K562 (cell line): Measurements from ENCODE around the gene SPDYE1. TPM values are rescaled to one million over a fixed set of nuclear protein-coding genes. Genes with fewer than 3 reads are reported as not detected.

ENCODE experiments used
- CBFA2T3 ChIP-seq: fragments of 450-650 bp; IDR thresholded peaks from 2 replicates; pipeline ENCODE4 v1.6.1; 2017
- CTBP1 ChIP-seq: fragments of 450-650 bp; IDR thresholded peaks from 2 replicates; pipeline ENCODE4 v1.6.1; 2016; ENCODE audit warnings: borderline replicate concordance
- DACH1 ChIP-seq: fragments of 450-650 bp; IDR thresholded peaks from 2 replicates; pipeline ENCODE4 v1.6.1; 2018; ENCODE audit not compliant: partially characterized antibody
- MEIS2 ChIP-seq: fragments of 450-650 bp; IDR thresholded peaks from 2 replicates; pipeline ENCODE4 v1.6.1; 2014; ENCODE audit warnings: mild to moderate bottlenecking; ENCODE audit not compliant: partially characterized antibody
- SIN3A ChIP-seq, 2 experiments: fragments of 150-350 bp in 1 of 2; IDR thresholded peaks; 2 replicates each; pipeline ENCODE4 v1.6.1; 2011 to 2016; ENCODE audit warnings: borderline replicate concordance in 2 of 2, low read depth in 2 of 2, low read length in 2 of 2, mild to moderate bottlenecking in 2 of 2, moderate library complexity in 2 of 2; ENCODE audit not compliant: control insufficient read depth in 1 of 2
- SP1 ChIP-seq: sonication (generic); formaldehyde crosslinking; IDR thresholded peaks from 2 replicates; pipeline ENCODE4 v1.8.1; 2022; ENCODE audit warnings: mild to moderate bottlenecking, missing genetic modification reagents
- polyA plus RNA-seq, 8 experiments: library from polyadenylated mRNA; depleted of rRNA in 4 of 8; stranded (reverse) in 5 of 8; unstranded in 3 of 8; fragments of >200 nt; fragmentation: Nextera tagmentation in 2 of 8; fragmentation: Illumina TruSeq in 1 of 8; extraction: Ambion mirVana in 2 of 8; extraction: Trizol in 1 of 8; gene quantifications; 2 replicates each; pipeline versions ENCODE4 v1.2.1 to v1.2.3, GENCODE V29; 2011 to 2014; ENCODE audit warnings: inconsistent platforms in 1 of 8, missing spikeins in 1 of 8
- total RNA-seq, 7 experiments: library from RNA; depleted of rRNA in 6 of 7; stranded (reverse); fragments of >200 nt in 6 of 7; fragmentation: Illumina TruSeq in 2 of 7; extraction: Trizol in 2 of 7; gene quantifications; 2 replicates each; pipeline versions ENCODE4 v1.2.1 to v1.2.3, GENCODE V29; 2011 to 2021; ENCODE audit warnings: low replicate concordance in 1 of 7
- TF ChIP-seq, protein P1 (sequence below): fragments of 450-650 bp; formaldehyde crosslinking; conservative IDR thresholded peaks from 2 replicates; pipeline ENCODE4 v1.4.0; 2022; ENCODE audit warnings: mild to moderate bottlenecking, missing genetic modification characterization
- TF ChIP-seq, protein P2 (sequence below): fragments of 450-650 bp; IDR thresholded peaks from 2 replicates; pipeline ENCODE4 v1.6.1; 2016; ENCODE audit warnings: borderline replicate concordance
- TF ChIP-seq, protein P3 (sequence below): fragments of 450-650 bp; formaldehyde crosslinking; IDR thresholded peaks from 2 replicates; pipeline ENCODE4 v1.4.0; 2022; ENCODE audit warnings: missing genetic modification characterization
- TF ChIP-seq, protein P4 (sequence below): fragments of 200-800 bp; sonication (Bioruptor generic); IDR thresholded peaks from 2 replicates; pipeline ENCODE4 v1.6.1; 2017; ENCODE audit warnings: missing genetic modification characterization, missing compliant biosample characterization
- TF ChIP-seq, protein P5 (sequence below), 2 experiments: fragments of 450-650 bp; IDR thresholded peaks; 2 replicates each; pipeline ENCODE4 v1.6.1; 2016; ENCODE audit warnings: mild to moderate bottlenecking in 2 of 2, borderline replicate concordance in 1 of 2, low read depth in 1 of 2, moderate library complexity in 1 of 2

SPDYE1 gene
- total and polyA plus RNA-seq, 9 of the 15 experiments (the other 6 are each of a cell fraction or from before 2014, with no cell fraction given), result 0.04 to 0.10 TPM; not detected in 7

DNA sequence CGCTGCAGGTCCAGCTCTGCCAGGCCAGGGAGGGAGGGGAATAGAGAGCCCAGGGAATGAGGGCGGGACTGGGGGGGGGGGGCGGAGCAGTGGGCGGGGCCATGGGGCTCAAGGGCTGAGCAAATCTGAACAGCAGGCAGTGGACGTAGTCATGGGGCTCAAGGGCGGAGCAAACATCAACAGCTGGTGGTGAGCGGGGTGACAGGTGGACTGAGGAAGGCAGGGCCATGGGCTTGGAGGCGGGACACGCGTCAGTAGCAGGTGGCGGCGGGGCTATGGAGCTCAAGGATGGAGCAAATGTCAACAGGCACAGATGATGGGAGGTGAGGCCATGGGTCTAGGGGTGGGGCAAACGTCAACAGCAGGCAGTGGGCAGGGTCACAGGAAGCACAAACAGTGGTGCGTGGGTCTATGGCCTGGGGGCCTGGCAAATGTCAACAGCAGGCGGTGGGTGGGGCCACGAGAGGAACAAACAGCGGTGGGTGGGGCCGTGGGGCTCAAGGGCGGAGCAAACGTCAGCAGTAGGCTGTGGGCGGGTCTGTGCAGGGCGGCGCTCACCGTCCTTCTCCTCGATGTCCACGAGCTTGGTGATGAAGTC, 41.4 kb downstream of the SPDYE1 start (continued):
- TF ChIP-seq SP1 (CRISPR knock-in tag) (peak; percentile 43; the same call in 1 of the 2 replicates), DACH1 (peak; percentile 83), MEIS2 (peak; percentile 77), CTBP1 (peak; percentile 70), SIN3A (IDR thresholded peaks at IDR 0.05; ENCODE audit: borderline replicate concordance in 2 of 2, control insufficient read depth in 1 of 2, low read depth in 2 of 2, low read length in 2 of 2) (peak; percentile 28 to 85; a peak in 2 of 4 replicates), CBFA2T3 (0 out of 2 replicates have a peak, but pooled peaks have one; percentile 18)
- TF ChIP-seq, protein P1, sequence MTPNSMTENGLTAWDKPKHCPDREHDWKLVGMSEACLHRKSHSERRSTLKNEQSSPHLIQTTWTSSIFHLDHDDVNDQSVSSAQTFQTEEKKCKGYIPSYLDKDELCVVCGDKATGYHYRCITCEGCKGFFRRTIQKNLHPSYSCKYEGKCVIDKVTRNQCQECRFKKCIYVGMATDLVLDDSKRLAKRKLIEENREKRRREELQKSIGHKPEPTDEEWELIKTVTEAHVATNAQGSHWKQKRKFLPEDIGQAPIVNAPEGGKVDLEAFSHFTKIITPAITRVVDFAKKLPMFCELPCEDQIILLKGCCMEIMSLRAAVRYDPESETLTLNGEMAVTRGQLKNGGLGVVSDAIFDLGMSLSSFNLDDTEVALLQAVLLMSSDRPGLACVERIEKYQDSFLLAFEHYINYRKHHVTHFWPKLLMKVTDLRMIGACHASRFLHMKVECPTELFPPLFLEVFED, result 0 out of 2 replicates have a peak, but pooled peaks have one; percentile 39
- TF ChIP-seq, protein P2, sequence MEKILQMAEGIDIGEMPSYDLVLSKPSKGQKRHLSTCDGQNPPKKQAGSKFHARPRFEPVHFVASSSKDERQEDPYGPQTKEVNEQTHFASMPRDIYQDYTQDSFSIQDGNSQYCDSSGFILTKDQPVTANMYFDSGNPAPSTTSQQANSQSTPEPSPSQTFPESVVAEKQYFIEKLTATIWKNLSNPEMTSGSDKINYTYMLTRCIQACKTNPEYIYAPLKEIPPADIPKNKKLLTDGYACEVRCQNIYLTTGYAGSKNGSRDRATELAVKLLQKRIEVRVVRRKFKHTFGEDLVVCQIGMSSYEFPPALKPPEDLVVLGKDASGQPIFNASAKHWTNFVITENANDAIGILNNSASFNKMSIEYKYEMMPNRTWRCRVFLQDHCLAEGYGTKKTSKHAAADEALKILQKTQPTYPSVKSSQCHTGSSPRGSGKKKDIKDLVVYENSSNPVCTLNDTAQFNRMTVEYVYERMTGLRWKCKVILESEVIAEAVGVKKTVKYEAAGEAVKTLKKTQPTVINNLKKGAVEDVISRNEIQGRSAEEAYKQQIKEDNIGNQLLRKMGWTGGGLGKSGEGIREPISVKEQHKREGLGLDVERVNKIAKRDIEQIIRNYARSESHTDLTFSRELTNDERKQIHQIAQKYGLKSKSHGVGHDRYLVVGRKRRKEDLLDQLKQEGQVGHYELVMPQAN, result peak; percentile 99
- TF ChIP-seq, protein P3, sequence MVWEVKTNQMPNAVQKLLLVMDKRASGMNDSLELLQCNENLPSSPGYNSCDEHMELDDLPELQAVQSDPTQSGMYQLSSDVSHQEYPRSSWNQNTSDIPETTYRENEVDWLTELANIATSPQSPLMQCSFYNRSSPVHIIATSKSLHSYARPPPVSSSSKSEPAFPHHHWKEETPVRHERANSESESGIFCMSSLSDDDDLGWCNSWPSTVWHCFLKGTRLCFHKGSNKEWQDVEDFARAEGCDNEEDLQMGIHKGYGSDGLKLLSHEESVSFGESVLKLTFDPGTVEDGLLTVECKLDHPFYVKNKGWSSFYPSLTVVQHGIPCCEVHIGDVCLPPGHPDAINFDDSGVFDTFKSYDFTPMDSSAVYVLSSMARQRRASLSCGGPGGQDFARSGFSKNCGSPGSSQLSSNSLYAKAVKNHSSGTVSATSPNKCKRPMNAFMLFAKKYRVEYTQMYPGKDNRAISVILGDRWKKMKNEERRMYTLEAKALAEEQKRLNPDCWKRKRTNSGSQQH (CRISPR knock-in tag), result 0 out of 2 replicates have a peak, but pooled peaks have one; percentile 48
- TF ChIP-seq, protein P4, sequence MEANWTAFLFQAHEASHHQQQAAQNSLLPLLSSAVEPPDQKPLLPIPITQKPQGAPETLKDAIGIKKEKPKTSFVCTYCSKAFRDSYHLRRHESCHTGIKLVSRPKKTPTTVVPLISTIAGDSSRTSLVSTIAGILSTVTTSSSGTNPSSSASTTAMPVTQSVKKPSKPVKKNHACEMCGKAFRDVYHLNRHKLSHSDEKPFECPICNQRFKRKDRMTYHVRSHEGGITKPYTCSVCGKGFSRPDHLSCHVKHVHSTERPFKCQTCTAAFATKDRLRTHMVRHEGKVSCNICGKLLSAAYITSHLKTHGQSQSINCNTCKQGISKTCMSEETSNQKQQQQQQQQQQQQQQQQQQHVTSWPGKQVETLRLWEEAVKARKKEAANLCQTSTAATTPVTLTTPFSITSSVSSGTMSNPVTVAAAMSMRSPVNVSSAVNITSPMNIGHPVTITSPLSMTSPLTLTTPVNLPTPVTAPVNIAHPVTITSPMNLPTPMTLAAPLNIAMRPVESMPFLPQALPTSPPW, result peak; percentile 54
- TF ChIP-seq, protein P5, sequence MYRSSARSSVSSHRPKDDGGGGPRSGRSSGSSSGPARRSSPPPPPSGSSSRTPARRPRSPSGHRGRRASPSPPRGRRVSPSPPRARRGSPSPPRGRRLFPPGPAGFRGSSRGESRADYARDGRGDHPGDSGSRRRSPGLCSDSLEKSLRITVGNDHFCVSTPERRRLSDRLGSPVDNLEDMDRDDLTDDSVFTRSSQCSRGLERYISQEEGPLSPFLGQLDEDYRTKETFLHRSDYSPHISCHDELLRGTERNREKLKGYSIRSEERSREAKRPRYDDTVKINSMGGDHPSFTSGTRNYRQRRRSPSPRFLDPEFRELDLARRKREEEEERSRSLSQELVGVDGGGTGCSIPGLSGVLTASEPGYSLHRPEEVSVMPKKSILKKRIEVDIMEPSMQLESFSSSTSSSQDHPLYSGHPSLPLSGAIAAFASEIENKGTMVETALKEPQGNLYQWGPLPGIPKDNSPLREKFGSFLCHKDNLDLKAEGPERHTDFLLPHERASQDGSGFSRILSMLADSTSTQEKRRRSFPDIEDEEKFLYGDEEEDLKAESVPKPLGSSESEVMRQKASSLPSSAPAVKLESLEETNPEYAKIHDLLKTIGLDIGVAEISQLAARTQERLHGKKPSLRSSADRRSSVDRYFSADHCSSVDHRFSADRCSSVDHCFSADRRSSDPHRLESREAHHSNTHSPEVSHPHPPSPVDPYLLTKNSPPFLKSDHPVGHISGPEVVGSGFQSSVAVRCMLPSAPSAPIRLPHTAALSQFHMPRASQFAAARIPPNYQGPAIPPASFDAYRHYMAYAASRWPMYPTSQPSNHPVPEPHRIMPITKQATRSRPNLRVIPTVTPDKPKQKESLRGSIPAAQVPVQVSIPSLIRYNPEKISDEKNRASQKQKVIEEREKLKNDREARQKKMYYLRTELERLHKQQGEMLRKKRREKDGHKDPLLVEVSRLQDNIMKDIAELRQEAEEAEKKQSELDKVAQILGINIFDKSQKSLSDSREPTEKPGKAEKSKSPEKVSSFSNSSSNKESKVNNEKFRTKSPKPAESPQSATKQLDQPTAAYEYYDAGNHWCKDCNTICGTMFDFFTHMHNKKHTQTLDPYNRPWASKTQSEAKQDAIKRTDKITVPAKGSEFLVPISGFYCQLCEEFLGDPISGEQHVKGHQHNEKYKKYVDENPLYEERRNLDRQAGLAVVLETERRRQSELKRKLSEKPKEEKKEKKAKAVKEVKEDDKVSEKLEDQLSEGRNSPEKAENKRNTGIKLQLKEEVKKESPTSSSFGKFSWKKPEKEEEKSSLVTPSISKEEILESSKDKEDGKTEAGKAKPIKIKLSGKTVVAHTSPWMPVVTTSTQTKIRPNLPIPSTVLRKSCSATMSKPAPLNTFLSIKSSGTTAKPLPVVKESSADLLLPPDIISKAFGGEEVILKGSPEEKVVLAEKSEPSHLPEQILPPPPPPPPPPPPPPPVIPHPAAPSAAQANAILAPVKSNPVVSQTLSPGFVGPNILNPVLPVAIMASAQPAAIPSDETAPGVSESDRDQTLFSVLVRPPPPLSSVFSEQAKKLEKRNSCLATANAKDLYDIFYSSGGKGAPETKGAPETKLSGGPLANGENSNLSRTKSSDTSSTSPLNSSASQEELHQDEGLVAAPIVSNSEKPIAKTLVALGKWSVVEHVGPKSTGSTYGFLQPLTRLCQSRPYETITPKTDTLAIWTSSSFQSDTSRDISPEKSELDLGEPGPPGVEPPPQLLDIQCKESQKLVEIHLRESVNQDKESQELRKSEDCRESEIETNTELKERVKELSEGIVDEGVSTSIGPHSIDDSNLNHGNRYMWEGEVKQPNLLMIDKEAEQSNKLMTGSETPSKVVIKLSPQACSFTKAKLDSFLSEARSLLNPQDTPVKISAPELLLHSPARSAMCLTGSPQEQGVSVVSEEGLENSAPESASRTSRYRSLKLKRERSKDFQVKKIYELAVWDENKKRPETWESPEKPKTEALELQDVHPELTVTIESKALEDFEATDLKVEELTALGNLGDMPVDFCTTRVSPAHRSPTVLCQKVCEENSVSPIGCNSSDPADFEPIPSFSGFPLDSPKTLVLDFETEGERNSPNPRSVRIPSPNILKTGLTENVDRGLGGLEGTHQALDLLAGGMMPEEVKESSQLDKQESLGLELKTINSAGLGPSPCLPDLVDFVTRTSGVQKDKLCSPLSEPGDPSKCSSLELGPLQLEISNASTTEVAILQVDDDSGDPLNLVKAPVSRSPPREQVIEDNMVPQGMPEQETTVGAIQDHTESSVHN (IDR thresholded peaks at IDR 0.05; ENCODE audit: borderline replicate concordance in 1 of 2, low read depth in 1 of 2), result peak in 1 of 2 experiments; percentile 75; a peak in 2 of 4 replicates
